NCI-H128 (cell line): ENCODE measurements around the gene PDE3A.
"Not testable (repeated sequence)": the region's sequence is repeated elsewhere in the genome, so short reads cannot be mapped to it uniquely, and the experiment has no call there.

ENCODE experiments used
- DNase-seq: peaks from one replicate; lab custom pipeline; 2025; ENCODE audit not compliant: unreplicated experiment; lab: John Stamatoyannopoulos, UW

Gene PDE3A

GRCh38 chr12:20596061-20596460, 227.7 kb downstream of the PDE3A start:
- DNase-seq = no peak

- no peak for DNase-seq
Measured at GRCh38 chr12:20599757-20600156, 231.4 kb downstream of the PDE3A start.

DNA sequence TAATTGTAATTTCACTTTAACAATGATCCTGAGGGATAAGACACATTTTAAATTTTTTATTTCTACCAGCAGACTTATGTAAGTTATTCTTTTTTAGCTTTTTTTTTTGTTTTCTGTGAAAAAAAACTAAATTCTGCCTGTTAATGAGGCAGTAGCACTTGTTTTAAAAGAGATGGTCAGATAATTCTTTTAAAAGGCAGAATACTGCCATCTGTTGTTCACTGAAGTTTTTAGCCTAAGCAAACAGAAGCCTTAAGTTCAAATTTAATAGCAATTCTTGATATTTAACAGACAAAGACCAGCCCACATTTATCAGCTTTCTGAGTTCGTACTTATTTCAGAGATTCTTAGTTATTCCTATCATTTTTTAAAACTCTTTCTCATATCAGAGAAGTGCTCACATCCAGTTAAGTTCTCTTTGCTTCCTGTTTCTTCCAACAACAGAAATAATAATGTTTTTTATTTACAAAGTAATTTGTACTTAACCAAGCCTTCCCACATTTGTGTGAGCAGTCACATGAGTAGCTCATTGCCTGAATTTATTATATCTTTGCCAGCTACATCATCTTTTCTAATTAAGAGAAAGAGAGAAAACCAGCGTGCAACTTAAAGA, 233.4 kb downstream of the PDE3A start:
- DNase-seq = peak; percentile 4

DNA sequence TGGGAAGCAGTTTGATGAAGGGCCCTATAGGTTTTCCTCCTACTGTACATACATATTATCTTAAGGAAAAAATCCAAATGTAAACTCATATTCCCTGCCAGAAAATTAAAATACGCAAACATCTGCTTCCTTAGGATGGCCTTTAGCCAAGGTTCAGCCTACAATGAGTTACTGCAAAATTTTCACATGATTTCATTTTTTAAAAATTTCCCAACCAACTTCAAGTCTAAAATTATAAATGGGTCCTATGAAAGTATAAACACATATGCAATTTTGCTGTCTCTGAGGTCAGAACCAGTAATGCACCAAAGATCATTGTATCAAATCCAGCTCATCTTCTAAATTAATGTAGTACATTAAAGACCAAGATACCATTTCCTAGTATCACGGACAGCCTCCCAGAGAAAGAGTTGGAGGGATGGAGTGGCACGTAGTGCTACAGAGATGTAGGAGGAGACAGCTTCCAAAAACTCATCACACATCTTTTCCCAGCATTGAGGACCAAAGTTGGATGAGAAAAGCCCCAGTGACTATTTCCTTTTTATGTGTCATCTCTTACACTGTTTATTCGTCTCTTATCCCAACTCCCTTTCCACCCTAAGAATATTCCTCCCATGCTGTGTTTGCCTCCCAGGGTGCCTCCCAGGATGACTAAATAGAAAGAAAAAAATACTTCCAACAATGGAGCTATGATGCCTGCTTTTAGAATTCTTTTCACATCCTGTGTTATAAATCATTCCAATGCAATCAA, 234.5 kb downstream of the PDE3A start:
- no peak for DNase-seq

DNA sequence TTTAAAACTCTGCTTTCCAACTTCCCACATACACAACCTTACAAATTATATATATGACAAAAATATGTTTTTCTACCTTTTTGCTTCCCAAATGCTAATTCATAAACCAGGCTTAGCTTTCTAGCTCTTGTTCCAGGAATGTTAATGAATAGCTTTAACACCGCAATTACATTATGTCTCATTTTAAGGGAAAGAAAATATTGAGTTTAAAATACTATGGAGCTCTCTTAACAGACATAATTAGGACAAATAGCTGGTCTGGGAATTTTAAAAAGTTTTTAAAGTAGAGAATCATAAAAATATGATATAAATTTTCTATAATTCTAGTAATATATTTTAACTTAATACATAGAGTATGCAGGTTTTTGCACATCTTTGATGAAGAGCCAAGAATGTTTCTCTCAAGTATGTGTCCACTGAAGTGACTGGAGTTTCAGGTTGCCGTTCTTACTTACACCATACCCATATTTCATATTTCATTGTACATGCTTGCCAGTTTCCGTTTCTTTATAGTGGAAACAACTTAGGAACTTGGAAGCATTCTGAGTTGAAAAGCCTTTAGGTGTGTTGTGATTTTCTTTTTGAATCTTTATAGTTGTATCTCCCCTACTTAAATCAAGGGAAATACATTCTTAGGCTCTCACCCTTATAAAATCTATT, 236.2 kb downstream of the PDE3A start:
- DNase-seq = no peak

- not testable (repeated sequence) for DNase-seq
Measured at GRCh38 chr12:20615020-20615419, 246.7 kb downstream of the PDE3A start.

GRCh38 chr12:20616093-20616492, 247.8 kb downstream of the PDE3A start:
- no peak for DNase-seq

GRCh38 chr12:20620261-20620660, 251.9 kb downstream of the PDE3A start:
- no peak for DNase-seq

- DNase-seq = no peak
Measured at GRCh38 chr12:20624718-20625117, 256.4 kb downstream of the PDE3A start.

DNA sequence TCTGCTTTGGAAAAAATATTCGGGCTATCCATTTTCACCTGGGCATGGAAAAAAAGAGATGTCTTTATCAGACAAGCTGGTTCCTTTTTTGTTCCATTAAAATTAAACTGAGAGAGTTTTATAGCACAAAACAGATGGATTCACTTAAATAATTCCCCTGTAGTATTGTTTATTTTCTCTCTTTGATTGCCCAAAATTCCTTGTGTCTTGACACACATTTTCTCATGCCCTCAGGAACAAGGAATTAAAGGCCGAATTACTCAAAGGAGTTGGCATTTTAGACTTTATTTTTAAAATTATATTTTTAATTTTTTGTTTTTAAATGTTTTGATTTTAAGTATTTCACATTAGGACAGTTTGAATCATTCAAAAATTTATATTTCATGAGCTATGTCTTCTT, 257.2 kb downstream of the PDE3A start:
- no peak for DNase-seq

DNA sequence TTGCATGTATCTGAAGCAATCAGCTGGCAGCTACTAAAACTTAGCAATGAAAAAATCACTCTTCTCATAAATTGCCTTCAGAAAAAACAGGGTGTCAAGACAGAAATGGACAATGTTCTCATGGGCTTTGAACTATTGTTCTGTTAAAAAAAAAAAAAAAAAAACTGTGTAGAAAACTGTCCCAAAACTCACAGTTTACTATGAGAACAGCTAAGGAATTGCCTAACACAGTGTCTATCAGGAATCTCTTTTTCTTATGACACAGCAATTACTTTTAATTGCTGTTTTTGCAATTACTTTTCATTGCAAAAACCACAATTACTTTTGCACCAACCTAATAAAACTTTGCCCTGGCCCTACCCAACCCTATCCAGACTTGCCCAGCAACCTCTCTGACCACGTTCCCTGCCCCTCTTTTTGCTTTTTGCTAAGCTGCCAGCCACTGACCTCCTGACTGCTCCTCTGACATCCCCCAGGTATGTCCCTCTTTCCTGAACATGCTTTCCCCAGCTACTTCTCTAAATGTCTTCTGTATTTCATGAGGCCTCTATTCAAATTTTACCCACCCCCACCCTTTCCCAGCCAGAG, 258.8 kb downstream of the PDE3A start:
- DNase-seq = no peak

GRCh38 chr12:20628226-20628787, 260.0 kb downstream of the PDE3A start:
- no peak for DNase-seq

DNA sequence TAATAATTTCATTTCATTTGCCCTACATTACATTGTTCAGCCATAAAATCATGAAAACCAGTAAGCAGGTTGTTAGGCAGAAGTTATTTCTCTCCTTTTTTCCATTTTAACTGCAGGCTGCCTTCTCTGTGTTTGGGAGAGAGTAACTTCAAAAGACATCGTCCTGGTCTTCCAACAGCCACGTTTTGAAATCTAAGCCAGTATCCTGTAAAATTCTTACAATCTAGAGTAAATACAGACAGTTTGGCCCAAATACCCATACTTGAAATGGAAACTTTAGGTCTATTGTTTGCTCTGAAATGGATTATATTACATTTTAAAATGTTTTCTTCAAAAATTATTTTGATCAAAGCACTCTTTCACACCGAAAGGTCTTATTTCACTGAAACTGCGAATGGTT, 260.7 kb downstream of the PDE3A start:
- no peak for DNase-seq

GRCh38 chr12:20629414-20630156, 261.2 kb downstream of the PDE3A start:
- DNase-seq = no peak

DNA sequence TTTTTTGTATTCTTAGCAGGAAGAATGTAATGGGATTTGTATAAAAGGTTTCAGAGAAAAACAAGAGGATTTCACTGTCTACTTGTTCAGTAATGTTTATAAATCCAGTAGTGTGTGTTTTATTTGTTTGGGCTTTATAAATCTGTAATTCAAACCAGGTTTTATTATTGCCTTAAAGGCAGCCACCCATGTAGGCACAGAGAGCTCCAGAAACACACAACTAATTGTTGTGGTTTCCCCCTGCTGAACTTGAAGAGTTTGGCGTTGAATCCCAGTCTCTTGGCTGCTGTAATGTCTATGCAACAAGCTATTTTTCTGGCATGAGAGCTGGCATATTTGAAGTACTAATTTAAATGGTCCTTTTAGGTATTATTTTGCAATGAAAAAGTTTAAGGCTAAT, 263.4 kb downstream of the PDE3A start:
- no peak for DNase-seq

DNA sequence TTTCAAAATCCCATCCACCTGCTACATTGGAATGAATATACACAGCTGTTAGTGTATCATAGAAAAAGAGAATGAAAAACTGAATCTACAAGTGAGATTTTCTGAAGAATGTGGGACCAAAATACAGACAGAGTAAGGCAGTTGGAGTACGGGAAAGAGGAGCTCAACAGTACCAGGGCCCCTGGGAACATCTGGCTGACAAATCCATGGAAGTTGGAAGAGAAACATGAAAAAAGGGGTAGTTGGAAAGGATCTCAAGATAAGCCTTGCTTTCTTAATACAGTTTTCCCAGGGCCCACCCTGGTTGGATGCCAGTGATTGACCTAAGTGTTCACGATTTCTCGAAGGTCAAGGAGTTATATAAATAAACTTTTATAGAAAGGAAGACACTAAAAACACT, 272.8 kb downstream of the PDE3A start:
- no peak for DNase-seq

DNA sequence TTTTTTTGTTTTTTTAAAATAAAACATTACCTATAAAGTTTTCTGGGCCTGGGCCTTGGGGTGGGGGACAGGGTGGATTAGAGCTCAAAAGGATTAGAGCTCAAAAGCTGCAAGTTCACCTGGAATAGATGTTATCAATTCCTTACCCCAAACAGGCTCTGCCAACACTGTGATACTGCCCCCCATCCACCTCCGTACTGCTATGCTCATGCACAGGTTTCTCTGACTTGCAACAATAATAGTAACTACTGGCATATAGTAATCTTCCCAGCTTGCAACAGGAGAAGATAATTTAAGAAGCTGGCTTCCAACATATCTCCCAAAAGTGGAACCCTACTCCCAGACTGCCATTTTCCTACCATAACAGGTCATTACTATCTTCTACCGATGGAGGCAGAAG, 275.5 kb downstream of the PDE3A start:
- no peak for DNase-seq

DNA sequence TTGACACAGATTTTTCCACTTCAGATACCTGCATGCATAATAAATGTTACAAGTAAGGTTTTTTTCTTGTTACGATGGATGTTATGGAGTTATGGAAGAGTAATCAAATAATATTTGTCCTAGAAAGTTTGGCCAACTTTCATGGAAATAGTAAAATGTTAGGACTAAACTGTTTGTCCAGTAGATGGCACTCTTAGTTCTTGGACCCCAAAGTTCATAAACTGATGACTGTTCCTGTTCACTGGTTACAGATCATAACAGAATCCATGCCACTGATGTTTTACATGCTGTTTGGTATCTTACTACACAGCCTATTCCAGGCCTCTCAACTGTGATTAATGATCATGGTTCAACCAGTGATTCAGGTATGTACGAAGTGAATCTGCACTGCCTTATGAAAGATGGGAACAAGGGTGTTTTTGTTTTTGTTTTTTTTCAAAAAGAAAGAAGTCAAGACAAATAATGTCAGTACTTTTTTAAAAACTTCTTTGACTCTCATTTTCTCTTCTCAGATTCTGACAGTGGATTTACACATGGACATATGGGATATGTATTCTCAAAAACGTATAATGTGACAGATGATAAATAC, 278.0 kb downstream of the PDE3A start:
- no peak for DNase-seq

DNA sequence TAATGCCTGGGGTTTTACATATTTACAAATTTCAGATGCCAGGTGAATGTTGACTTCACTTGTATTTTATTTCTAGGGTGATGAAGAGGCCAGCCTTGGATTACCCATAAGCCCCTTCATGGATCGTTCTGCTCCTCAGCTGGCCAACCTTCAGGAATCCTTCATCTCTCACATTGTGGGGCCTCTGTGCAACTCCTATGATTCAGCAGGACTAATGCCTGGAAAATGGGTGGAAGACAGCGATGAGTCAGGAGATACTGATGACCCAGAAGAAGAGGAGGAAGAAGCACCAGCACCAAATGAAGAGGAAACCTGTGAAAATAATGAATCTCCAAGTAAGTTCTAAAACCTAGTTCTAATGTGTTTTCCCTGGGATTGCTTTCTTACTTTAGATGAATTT, 285.5 kb downstream of the PDE3A start:
- no peak for DNase-seq

GRCh38 chr12:20656600-20656999, 288.3 kb downstream of the PDE3A start:
- DNase-seq = no peak

DNA sequence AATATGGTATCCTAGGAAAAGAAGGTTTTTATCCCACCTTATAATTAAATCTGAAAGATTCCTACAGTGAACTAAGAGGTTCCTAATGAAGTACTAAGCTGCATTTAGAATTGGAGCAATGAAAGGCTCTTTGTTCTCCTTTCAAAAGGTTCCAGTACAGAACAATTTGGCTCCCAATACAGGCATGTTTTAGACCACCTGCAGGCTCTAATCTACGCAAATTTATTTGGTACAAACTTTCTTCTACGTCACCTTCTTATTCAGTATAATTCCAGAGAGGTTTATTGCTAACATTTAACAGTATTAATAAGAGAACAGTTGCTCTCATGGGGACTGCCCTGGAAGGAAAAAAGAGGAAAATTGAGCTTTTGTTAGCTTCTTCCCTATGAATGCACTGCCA, 289.2 kb downstream of the PDE3A start:
- no peak for DNase-seq
